Measurements from ENCODE around the gene NEK2.
"Not testable (repeated sequence)": the region's sequence is repeated elsewhere in the genome, so short reads cannot be mapped to it uniquely, and the experiment has no call there.

Gene NEK2

GRCh38 chr1:211632808-211633523 is 42.5 kb downstream of the NEK2 start:
- peak; percentile 45 for DNase-seq (ENCODE audit: low spot score)

- DNase-seq (ENCODE audit: low spot score), result no peak
Observed at GRCh38 chr1:211632117-211632807, 43.2 kb downstream of the NEK2 start.

- no peak for DNase-seq (ENCODE audit: low spot score)
Observed at GRCh38 chr1:211631168-211631567, 44.3 kb downstream of the NEK2 start.

GRCh38 chr1:211630236-211631081 is 45.0 kb downstream of the NEK2 start:
- no peak for DNase-seq (ENCODE audit: low spot score)

- DNase-seq (ENCODE audit: low spot score), result no peak
Observed at GRCh38 chr1:211628417-211628816, 47.0 kb downstream of the NEK2 start.

- DNase-seq (ENCODE audit: low spot score), result no peak
Observed at GRCh38 chr1:211627259-211627658, 48.2 kb downstream of the NEK2 start.

- not testable (repeated sequence) for DNase-seq (ENCODE audit: low spot score)
Observed at GRCh38 chr1:211625866-211626265, 49.6 kb downstream of the NEK2 start.

- DNase-seq (ENCODE audit: low spot score), result peak; percentile 54
Observed at GRCh38 chr1:211625040-211625439, 50.4 kb downstream of the NEK2 start.

GRCh38 chr1:211623515-211623914 is 51.9 kb downstream of the NEK2 start:
- DNase-seq (ENCODE audit: low spot score), result no peak

- DNase-seq (ENCODE audit: low spot score), result no peak
Observed at GRCh38 chr1:211621447-211622198, 53.8 kb downstream of the NEK2 start.

GRCh38 chr1:211620097-211620496 is 55.3 kb downstream of the NEK2 start:
- no peak for DNase-seq (ENCODE audit: low spot score)

GRCh38 chr1:211619033-211619996 is 56.1 kb downstream of the NEK2 start:
- DNase-seq (ENCODE audit: low spot score), result no peak

- DNase-seq (ENCODE audit: low spot score), result no peak
Observed at GRCh38 chr1:211616965-211617297, 58.5 kb downstream of the NEK2 start.

GRCh38 chr1:211616231-211616964 is 59.0 kb downstream of the NEK2 start:
- DNase-seq (ENCODE audit: low spot score), result peak; percentile 19

GRCh38 chr1:211614615-211615014 is 60.8 kb downstream of the NEK2 start:
- DNase-seq (ENCODE audit: low spot score), result no peak

- no peak for DNase-seq (ENCODE audit: low spot score)
Observed at GRCh38 chr1:211613951-211614350, 61.5 kb downstream of the NEK2 start.

GRCh38 chr1:211613108-211613947 is 62.1 kb downstream of the NEK2 start:
- peak; percentile 65 for DNase-seq (ENCODE audit: low spot score)

GRCh38 chr1:211612786-211613107 is 62.7 kb downstream of the NEK2 start:
- DNase-seq (ENCODE audit: low spot score), result no peak

Data from Ammon's horn (tissue), 1 donor.